ENCODE data around the gene DNAJC16. TPM values are rescaled to one million over a fixed set of nuclear protein-coding genes. Genes with fewer than 3 reads are reported as not detected.

DNAJC16 gene
- total and polyA plus RNA-seq, 2 of the 13 experiments (the other 11 are each of a cell fraction or from before 2014, with no cell fraction given): 11.4 to 15.4 TPM

- no peak for TF ChIP-seq ZNF660 (CRISPR knock-in tag; IDR thresholded peaks at IDR 0.05; ENCODE audit: borderline replicate concordance, low read depth)
- no peak for TF ChIP-seq SP1 (IDR thresholded peaks at IDR 0.05)
- TF ChIP-seq SP1 (CRISPR knock-in tag; IDR thresholded peaks at IDR 0.05): no peak
- TF ChIP-seq RERE (CRISPR knock-in tag; IDR thresholded peaks at IDR 0.05; ENCODE audit: low read depth): peak; percentile 58
- TF ChIP-seq CCAR2 (optimal IDR thresholded peaks at IDR 0.05; ENCODE audit: low read depth, low read length): no peak
- no peak for TF ChIP-seq MBD4 (IDR thresholded peaks at IDR 0.05; ENCODE audit: borderline replicate concordance, low read length)
- no peak for TF ChIP-seq ZNF709 (CRISPR knock-in tag; IDR thresholded peaks at IDR 0.05)
- TF ChIP-seq ZNF124 (CRISPR knock-in tag; IDR thresholded peaks at IDR 0.05): no peak
- peak; percentile 33; the same call in 1 of the 2 replicates for TF ChIP-seq ETV5 (CRISPR knock-in tag; IDR thresholded peaks at IDR 0.05; ENCODE audit: borderline replicate concordance)
- TF ChIP-seq HCFC1 (IDR thresholded peaks at IDR 0.05; ENCODE audit: low read depth, low read length): no peak
- TF ChIP-seq ZMAT5 (CRISPR knock-in tag; IDR thresholded peaks at IDR 0.05; ENCODE audit: borderline replicate concordance, low read depth): no peak
- peak; percentile 91 for TF ChIP-seq ARID5B (CRISPR knock-in tag; IDR thresholded peaks at IDR 0.05)
- TF ChIP-seq ATRX (CRISPR knock-in tag; IDR thresholded peaks at IDR 0.05; ENCODE audit: borderline replicate concordance): no peak
- no peak for TF ChIP-seq ZNF670 (CRISPR knock-in tag; IDR thresholded peaks at IDR 0.05; ENCODE audit: borderline replicate concordance)
- no peak for TF ChIP-seq IRX3 (CRISPR knock-in tag; IDR thresholded peaks at IDR 0.05; ENCODE audit: borderline replicate concordance, low read depth)
- no peak for TF ChIP-seq NCOR1 (IDR thresholded peaks at IDR 0.05; ENCODE audit: borderline replicate concordance, low read length)
Observed at GRCh38 chr1:15605398-15606383, 79.0 kb downstream of the DNAJC16 start (continued).

Data from HepG2 (cell line).